Natural killer cell (primary cell): ENCODE data around the gene PLIN5. TPM values are rescaled to one million over a fixed set of nuclear protein-coding genes. Genes with fewer than 3 reads are reported as not detected.
A peak's percentile ranks its signal among the peaks of the same experiment; 100 is the strongest.

Experiments
- ATAC-seq, 3 donors: fragments of 150-1000 bp in 2 of 3; fragments of 200-7000 bp in 1 of 3; cut with Tn5 transposase; 1 replicate in 1 of 3; 2 replicates in 2 of 3; pipeline ENCODE4 v1.10.0; 2021; ENCODE audit warnings: mild to moderate bottlenecking in 2 of 3, moderate library complexity in 2 of 3
- DNase-seq, 2 donors: peaks; one replicate each; pipeline versions ENCODE4 v3.0.0 to v3.0.0-alpha.2; 2013 to 2021; ENCODE audit warnings: mixed read lengths in 1 of 2
- H3K27ac ChIP-seq: one replicate; pipeline ENCODE4 v1.5.1; 2013; ENCODE audit warnings: mild to moderate bottlenecking, low read length
- H3K27me3 ChIP-seq: one replicate; pipeline ENCODE4 v1.6.1; 2013; ENCODE audit warnings: low read length; ENCODE audit not compliant: control insufficient read depth, insufficient read depth
- H3K36me3 ChIP-seq: one replicate; pipeline ENCODE4 v1.6.1; 2013; ENCODE audit warnings: low read length; ENCODE audit not compliant: control insufficient read depth, insufficient read depth
- H3K4me1 ChIP-seq: one replicate; pipeline ENCODE4 v1.6.1; 2013; ENCODE audit warnings: low read length; ENCODE audit not compliant: control insufficient read depth, insufficient read depth
- H3K4me3 ChIP-seq: one replicate; pipeline ENCODE4 v1.5.1; 2013; ENCODE audit warnings: low read length
- H3K9me3 ChIP-seq: one replicate; pipeline ENCODE4 v1.6.1; 2013; ENCODE audit warnings: low read length; ENCODE audit not compliant: control insufficient read depth, insufficient read depth
- H3K27ac Mint-ChIP-seq, 2 donors: one replicate each; pipeline ENCODE4 v1.8.0; 2022; ENCODE audit warnings: mild to moderate bottlenecking in 2 of 2, mixed read lengths in 2 of 2, moderate library complexity in 1 of 2
- H3K27me3 Mint-ChIP-seq, 2 donors: one replicate each; pipeline ENCODE4 v1.8.0; 2022; ENCODE audit warnings: low read depth in 2 of 2, mixed read lengths in 2 of 2
- H3K36me3 Mint-ChIP-seq: one replicate; pipeline ENCODE4 v1.8.0; 2022; ENCODE audit warnings: mixed read lengths
- H3K4me1 Mint-ChIP-seq, 2 donors: one replicate each; pipeline ENCODE4 v1.8.0; 2022; ENCODE audit warnings: mixed read lengths in 2 of 2
- H3K4me3 Mint-ChIP-seq: one replicate; pipeline ENCODE4 v1.8.0; 2022; ENCODE audit warnings: mild to moderate bottlenecking, moderate library complexity, mixed read lengths
- H3K9me3 Mint-ChIP-seq, 2 donors: one replicate each; pipeline ENCODE4 v1.8.0; 2022; ENCODE audit warnings: mixed read lengths in 2 of 2
- WGBS: methylation state at CpG from one replicate; pipeline ENCODE4 v1.1.7; 2013; ENCODE audit warnings: missing lambda C conversion rate; ENCODE audit not compliant: insufficient coverage; 5-methylcytosine and 5-hydroxymethylcytosine counted together
- intact Hi-C: fragments of 100-400 bp; cut with micrococcal nuclease; formaldehyde crosslinking; loops from one replicate; pipeline ENCODE4 v1.14.2; 2022
- total RNA-seq, 4 donors: library from RNA; stranded (reverse); fragments of 120-200 nt in 1 of 4; gene quantifications; one replicate each; pipeline versions ENCODE4 v1.2.3 to v1.2.4, GENCODE V29; 2013 to 2022
- TF ChIP-seq, protein P1 (sequence below): fragments of 200-600 bp; IDR thresholded peaks from one replicate; pipeline ENCODE4 v1.8.0; 2022; ENCODE audit warnings: antibody characterized with exemption

PLIN5 gene
- total RNA-seq, 3 donors from 2014 or later (not counting 1 experiment from before 2014, with no cell fraction given): 0.65 TPM; not detected in 2

DNA sequence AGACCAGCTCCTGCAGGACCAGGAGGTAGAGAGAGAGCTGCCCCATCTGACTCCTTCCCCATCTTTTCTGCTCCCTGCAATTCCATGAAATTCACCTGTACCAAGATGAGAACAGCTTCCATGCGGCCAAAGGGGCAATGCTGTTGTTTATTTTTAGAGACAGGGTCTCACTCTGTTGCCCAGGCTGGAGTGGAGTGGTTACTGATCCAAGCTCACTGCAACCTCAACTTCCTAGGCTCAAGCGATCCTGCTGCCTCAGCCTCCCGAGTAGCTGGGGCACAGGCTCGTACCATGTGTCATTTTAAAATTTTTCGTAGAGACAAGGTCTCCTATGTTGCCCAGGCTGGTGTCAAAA, 13.2 kb downstream of the PLIN5 start:
- no peaks in the 10 kb centered on the region for H3K9me3 Mint-ChIP-seq
- intact Hi-C loops: loop anchor here (10.0 kb wide), 1 partner anchor 257 kb away; no protein-coding TSS in a partner anchor
- H3K27ac Mint-ChIP-seq: no peak overlapping the region
- H3K9me3 ChIP-seq: no peaks in the 10 kb centered on the region
- TF ChIP-seq, protein P1, sequence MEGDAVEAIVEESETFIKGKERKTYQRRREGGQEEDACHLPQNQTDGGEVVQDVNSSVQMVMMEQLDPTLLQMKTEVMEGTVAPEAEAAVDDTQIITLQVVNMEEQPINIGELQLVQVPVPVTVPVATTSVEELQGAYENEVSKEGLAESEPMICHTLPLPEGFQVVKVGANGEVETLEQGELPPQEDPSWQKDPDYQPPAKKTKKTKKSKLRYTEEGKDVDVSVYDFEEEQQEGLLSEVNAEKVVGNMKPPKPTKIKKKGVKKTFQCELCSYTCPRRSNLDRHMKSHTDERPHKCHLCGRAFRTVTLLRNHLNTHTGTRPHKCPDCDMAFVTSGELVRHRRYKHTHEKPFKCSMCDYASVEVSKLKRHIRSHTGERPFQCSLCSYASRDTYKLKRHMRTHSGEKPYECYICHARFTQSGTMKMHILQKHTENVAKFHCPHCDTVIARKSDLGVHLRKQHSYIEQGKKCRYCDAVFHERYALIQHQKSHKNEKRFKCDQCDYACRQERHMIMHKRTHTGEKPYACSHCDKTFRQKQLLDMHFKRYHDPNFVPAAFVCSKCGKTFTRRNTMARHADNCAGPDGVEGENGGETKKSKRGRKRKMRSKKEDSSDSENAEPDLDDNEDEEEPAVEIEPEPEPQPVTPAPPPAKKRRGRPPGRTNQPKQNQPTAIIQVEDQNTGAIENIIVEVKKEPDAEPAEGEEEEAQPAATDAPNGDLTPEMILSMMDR: no peak
- no peak overlapping the region for H3K4me3 ChIP-seq
- 82% methylated on average over 5 of the region's 5 CpGs for WGBS
- H3K4me1 Mint-ChIP-seq: no peaks in the 10 kb centered on the region
- ATAC-seq (no peak), DNase-seq (no peak)
- H3K27me3 ChIP-seq: no peaks in the 10 kb centered on the region
- no peaks in the 10 kb centered on the region for H3K36me3 ChIP-seq
- H3K27me3 Mint-ChIP-seq: peaks cover 0 to 8% of the 10 kb centered on the region in 2 donors
- no peak overlapping the region for H3K27ac ChIP-seq
- H3K36me3 Mint-ChIP-seq: no peaks in the 10 kb centered on the region
- no peaks in the 10 kb centered on the region for H3K4me1 ChIP-seq
- no peak overlapping the region for H3K4me3 Mint-ChIP-seq

DNA sequence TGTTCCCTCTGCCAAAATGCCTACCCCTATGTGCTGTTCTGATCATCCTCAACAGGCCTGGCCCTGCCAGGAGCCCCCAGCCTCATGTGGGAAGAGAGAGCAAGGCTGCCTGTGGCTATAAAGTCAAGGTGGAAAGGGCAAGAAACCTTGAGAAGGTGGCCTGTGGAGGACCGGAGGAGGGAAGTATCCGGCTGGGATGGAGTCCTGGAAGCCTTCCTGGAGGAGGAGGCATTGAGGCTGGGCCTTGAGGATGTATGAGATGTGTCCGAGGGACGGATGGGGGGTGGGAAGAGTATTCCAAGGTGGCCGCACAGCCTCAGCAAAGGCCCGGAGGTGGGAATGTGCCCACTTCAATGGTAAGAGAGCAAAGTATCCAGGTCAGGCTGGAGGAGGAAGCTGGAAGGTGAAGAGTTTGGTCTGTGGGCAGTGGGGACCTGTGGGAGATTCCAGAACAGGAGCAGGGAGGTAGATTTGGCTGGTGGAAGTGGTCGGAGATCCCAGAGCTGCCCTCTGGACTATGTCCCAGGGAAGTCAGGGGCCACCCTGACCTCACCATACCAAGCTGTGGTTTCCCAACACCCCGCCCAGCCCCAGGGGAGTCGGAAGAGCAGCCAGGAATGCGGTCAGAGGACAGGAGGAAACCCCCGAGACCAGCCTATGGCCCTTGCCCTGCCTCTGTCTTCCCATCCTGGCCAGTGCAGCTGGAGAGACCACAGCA, 13.7 kb downstream of the PLIN5 start:
- 83% methylated on average over 11 of the region's 11 CpGs for WGBS
- DNase-seq (no peak), ATAC-seq (no peak)
- no peaks in the 10 kb centered on the region for H3K9me3 Mint-ChIP-seq
- H3K9me3 ChIP-seq: no peaks in the 10 kb centered on the region
- no peaks in the 10 kb centered on the region for H3K4me1 Mint-ChIP-seq
- H3K27ac ChIP-seq: no peak overlapping the region
- peaks cover 0 to 8% of the 10 kb centered on the region in 2 donors for H3K27me3 Mint-ChIP-seq
- H3K36me3 Mint-ChIP-seq: no peaks in the 10 kb centered on the region
- no peaks in the 10 kb centered on the region for H3K27me3 ChIP-seq
- no peak overlapping the region for H3K4me3 Mint-ChIP-seq
- H3K4me1 ChIP-seq: no peaks in the 10 kb centered on the region
- TF ChIP-seq, protein P1: no peak
- no peak overlapping the region for H3K4me3 ChIP-seq
- no peak overlapping the region for H3K27ac Mint-ChIP-seq
- intact Hi-C loops: loop anchor here (10.0 kb wide), 1 partner anchor 257 kb away; no protein-coding TSS in a partner anchor
- no peaks in the 10 kb centered on the region for H3K36me3 ChIP-seq

DNA sequence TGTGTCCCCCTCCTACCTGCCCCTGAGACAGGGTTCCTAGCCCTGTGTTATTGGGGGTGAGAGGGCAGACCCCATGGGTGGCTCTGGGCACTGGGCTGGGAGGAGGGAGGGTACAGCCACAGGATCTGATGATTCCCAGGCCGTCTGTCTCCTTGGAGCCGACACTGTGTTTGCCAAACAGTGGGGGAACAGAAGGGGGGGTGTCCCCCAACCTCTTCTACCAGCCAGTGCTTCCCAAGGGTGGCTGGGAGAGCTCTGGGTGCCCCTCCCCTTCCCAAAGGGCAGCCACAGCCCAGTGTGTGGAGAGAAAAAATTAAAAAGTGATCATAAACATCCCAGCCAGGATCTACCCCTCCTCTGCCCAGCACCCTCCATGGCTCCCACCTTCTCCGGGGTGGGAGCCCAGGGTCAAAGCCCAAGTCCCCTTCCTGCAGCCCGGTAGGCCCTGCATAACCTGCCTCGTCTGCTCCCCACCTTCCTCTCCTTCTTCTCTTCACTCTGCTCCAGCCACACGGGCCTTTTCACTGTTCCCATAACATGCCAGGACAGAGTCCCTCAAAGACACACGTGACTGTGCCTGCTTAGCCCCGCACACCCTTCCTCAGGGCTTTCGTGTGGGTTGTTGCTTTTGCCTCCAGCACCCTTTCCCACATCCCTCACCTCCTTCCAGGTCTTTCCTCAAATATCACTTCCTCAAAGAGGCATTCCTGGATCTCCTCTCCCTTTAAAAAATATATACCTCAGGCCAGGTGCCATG, 15.3 kb downstream of the PLIN5 start:
- Mint-ChIP-seq H3K9me3 (no peaks in the 10 kb centered on the region), H3K27ac (no peak overlapping the region), H3K4me1 (no peaks in the 10 kb centered on the region), H3K36me3 (no peaks in the 10 kb centered on the region), H3K4me3 (no peak overlapping the region), H3K27me3 (peaks cover 0 to 8% of the 10 kb centered on the region in 2 donors)
- DNase-seq (no peak), ATAC-seq (peak in 1 of 3 donors; percentile 10)
- H3K27me3 ChIP-seq: no peaks in the 10 kb centered on the region
- intact Hi-C loops: loop anchor here (10.0 kb wide), 1 partner anchor 255 kb away; no protein-coding TSS in a partner anchor
- H3K36me3 ChIP-seq: no peaks in the 10 kb centered on the region
- no peaks in the 10 kb centered on the region for H3K4me1 ChIP-seq
- H3K4me3 ChIP-seq: no peak overlapping the region
- 85% methylated on average over 7 of the region's 9 CpGs for WGBS
- no peaks in the 10 kb centered on the region for H3K9me3 ChIP-seq
- TF ChIP-seq, protein P1: no peak
- no peak overlapping the region for H3K27ac ChIP-seq
